ENCODE measurements around the gene TBL1Y. TPM values are rescaled to one million over a fixed set of nuclear protein-coding genes. Genes with fewer than 3 reads are reported as not detected.
A peak's percentile ranks its signal among the peaks of the same experiment; 100 is the strongest.

The TBL1Y gene
- total RNA-seq, 1 donor from 2014 or later = not detected

- H3K27me3 ChIP-seq (ENCODE audit: low read depth) = peaks cover 55% of the 10 kb centered on the region
- intact Hi-C loops (cut with micrococcal nuclease) = no loop called here
- no peaks in the 10 kb centered on the region for H3K36me3 ChIP-seq
- TF ChIP-seq CTCF (IDR thresholded peaks at IDR 0.05; ENCODE audit: borderline replicate concordance) = no peak
- no peaks in the 10 kb centered on the region for H3K4me1 ChIP-seq
- no peak for DNase-seq
- no peaks in the 10 kb centered on the region for H3K9me3 ChIP-seq (replicated peaks)
- H3K4me3 ChIP-seq = no peak overlapping the region
- no peak overlapping the region for H3K27ac ChIP-seq (replicated peaks)
Observed at GRCh38 chrY:6909118-6909521, 1.4 kb upstream of the TBL1Y start.

GRCh38 chrY:6909856-6910255 lies 641 bp upstream of the TBL1Y start:
- no peaks in the 10 kb centered on the region for H3K36me3 ChIP-seq
- peaks cover 55% of the 10 kb centered on the region for H3K27me3 ChIP-seq (ENCODE audit: low read depth)
- peak overlapping the region; percentile 57 for H3K4me3 ChIP-seq
- H3K9me3 ChIP-seq (replicated peaks) = no peaks in the 10 kb centered on the region
- no peak for DNase-seq
- intact Hi-C loops (cut with micrococcal nuclease) = no loop called here
- no peak overlapping the region for H3K27ac ChIP-seq (replicated peaks)
- TF ChIP-seq CTCF (IDR thresholded peaks at IDR 0.05; ENCODE audit: borderline replicate concordance) = no peak
- no peaks in the 10 kb centered on the region for H3K4me1 ChIP-seq

- no peaks in the 10 kb centered on the region for H3K9me3 ChIP-seq (replicated peaks)
- no peaks in the 10 kb centered on the region for H3K36me3 ChIP-seq
- DNase-seq = no peak
- intact Hi-C loops (cut with micrococcal nuclease) = no loop called here
- H3K27me3 ChIP-seq (ENCODE audit: low read depth) = peaks cover 55% of the 10 kb centered on the region
- H3K27ac ChIP-seq (replicated peaks) = no peak within 1 kb of the TSS
- H3K4me3 ChIP-seq = peak within 1 kb of the TSS; percentile 57
- H3K4me1 ChIP-seq = no peaks in the 10 kb centered on the region
- no peak for TF ChIP-seq CTCF (IDR thresholded peaks at IDR 0.05; ENCODE audit: borderline replicate concordance)
Observed at GRCh38 chrY:6911253-6911881, 870 bp downstream of the TBL1Y start, which contains the start of gene AMELY. TSS of gene AMELY (minus strand) at chrY:6911752. CDS start at chrY:6872608, 39,144 bp downstream.

GRCh38 chrY:6913362-6913761 lies 2.9 kb downstream of the TBL1Y start:
- no peak overlapping the region for H3K4me3 ChIP-seq
- H3K36me3 ChIP-seq = no peaks in the 10 kb centered on the region
- H3K9me3 ChIP-seq (replicated peaks) = no peaks in the 10 kb centered on the region
- no peak for DNase-seq
- TF ChIP-seq CTCF (IDR thresholded peaks at IDR 0.05; ENCODE audit: borderline replicate concordance) = no peak
- peaks cover 38% of the 10 kb centered on the region for H3K27me3 ChIP-seq (ENCODE audit: low read depth)
- intact Hi-C loops (cut with micrococcal nuclease) = no loop called here
- no peaks in the 10 kb centered on the region for H3K4me1 ChIP-seq
- H3K27ac ChIP-seq (replicated peaks) = no peak overlapping the region

DNA sequence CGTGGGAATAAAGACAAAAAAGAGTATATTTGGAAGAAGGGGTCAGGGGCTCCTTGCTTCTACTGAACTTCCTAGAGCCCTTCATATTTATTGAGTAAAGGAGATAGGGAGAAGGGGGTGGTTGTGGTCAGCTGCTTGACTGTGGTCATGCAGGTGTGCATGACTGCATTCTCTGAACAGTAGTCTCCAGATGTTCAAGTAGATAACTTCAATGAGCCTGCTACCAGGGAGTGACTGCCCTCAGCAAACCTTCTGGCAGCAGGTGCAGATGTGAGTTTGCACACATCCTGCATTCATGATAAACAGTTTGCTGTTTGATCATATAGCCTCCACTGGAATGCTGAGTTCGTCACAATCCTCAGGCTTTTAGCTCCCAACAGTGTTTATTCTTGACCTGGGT lies 10.6 kb downstream of the TBL1Y start:
- H3K4me3 ChIP-seq = no peak overlapping the region
- H3K36me3 ChIP-seq = no peaks in the 10 kb centered on the region
- no peaks in the 10 kb centered on the region for H3K4me1 ChIP-seq
- H3K27ac ChIP-seq (replicated peaks) = no peak overlapping the region
- intact Hi-C loops (cut with micrococcal nuclease) = no loop called here
- H3K9me3 ChIP-seq (replicated peaks) = peaks cover 4% of the 10 kb centered on the region
- TF ChIP-seq CTCF (IDR thresholded peaks at IDR 0.05; ENCODE audit: borderline replicate concordance) = no peak
- no peaks in the 10 kb centered on the region for H3K27me3 ChIP-seq (ENCODE audit: low read depth)
- DNase-seq = no peak

Measured in left ventricle myocardium inferior (tissue), 1 donor.